GM23338 (cell line): Measurements from ENCODE around the gene UBQLN4. TPM values are rescaled to one million over a fixed set of nuclear protein-coding genes. Genes with fewer than 3 reads are reported as not detected.

Experiments used
- ATAC-seq: fragments of 200-7000 bp; cut with Tn5 transposase; 3 replicates; pipeline ENCODE4 v1.9.1; 2020
- DNase-seq: peaks from one replicate; pipeline ENCODE4 v3.0.0-alpha.2; 2015; ENCODE audit warnings: low spot score
- H2AFZ ChIP-seq: fragments of 200-600 bp; sonication (generic); 2 replicates; pipeline ENCODE4 v1.8.0; 2016; ENCODE audit warnings: antibody characterized with exemption, mild to moderate bottlenecking, moderate library complexity
- H3F3A ChIP-seq: fragments of 200-600 bp; sonication (generic); replicated peaks from 2 replicates; pipeline ENCODE4 v1.8.0; 2017; ENCODE audit warnings: antibody characterized with exemption, mixed run types, low read depth
- H3K27ac ChIP-seq: fragments of 200-600 bp; sonication (generic); 2 replicates; pipeline ENCODE4 v1.6.1; 2016; ENCODE audit warnings: low read depth
- H3K27me3 ChIP-seq: fragments of 200-600 bp; sonication (generic); 2 replicates; pipeline ENCODE4 v1.8.0; 2016; ENCODE audit warnings: mild to moderate bottlenecking, mixed run types, moderate library complexity; ENCODE audit not compliant: insufficient read depth
- H3K36me3 ChIP-seq: fragments of 200-600 bp; sonication (generic); 2 replicates; pipeline ENCODE4 v1.8.0; 2016; ENCODE audit warnings: mild to moderate bottlenecking; ENCODE audit not compliant: insufficient read depth
- H3K4me1 ChIP-seq: fragments of 200-600 bp; sonication (generic); 2 replicates; pipeline ENCODE4 v1.8.0; 2016; ENCODE audit warnings: mild to moderate bottlenecking, moderate library complexity; ENCODE audit not compliant: insufficient read depth
- H3K4me2 ChIP-seq: fragments of 200-600 bp; sonication (generic); 2 replicates; pipeline ENCODE4 v1.7.1; 2017; ENCODE audit warnings: mixed run types
- H3K4me3 ChIP-seq: fragments of 200-600 bp; sonication (generic); 2 replicates; pipeline ENCODE4 v1.6.1; 2016; ENCODE audit warnings: mixed run types
- H3K79me2 ChIP-seq: fragments of 200-600 bp; sonication (generic); replicated peaks from 2 replicates; pipeline ENCODE4 v1.8.0; 2017; ENCODE audit warnings: mild to moderate bottlenecking; ENCODE audit not compliant: insufficient read depth
- H3K9me2 ChIP-seq: fragments of 200-600 bp; sonication (generic); 2 replicates; pipeline ENCODE4 v1.8.0; 2017; ENCODE audit not compliant: insufficient read depth
- H4K20me1 ChIP-seq: fragments of 200-600 bp; sonication (generic); replicated peaks from 2 replicates; pipeline ENCODE4 v1.8.0; 2017; ENCODE audit warnings: mild to moderate bottlenecking; ENCODE audit not compliant: insufficient read depth
- H3K27ac Mint-ChIP-seq: 2 replicates; pipeline ENCODE4 v1.8.0; 2020; ENCODE audit warnings: inconsistent platforms, mild to moderate bottlenecking, moderate library complexity, mixed read lengths
- H3K27me3 Mint-ChIP-seq: 3 replicates; pipeline ENCODE4 v1.8.0; 2022; ENCODE audit warnings: low read depth, mild to moderate bottlenecking, moderate library complexity, mixed read lengths, inconsistent platforms; ENCODE audit not compliant: insufficient read depth, poor library complexity
- H3K36me3 Mint-ChIP-seq: 3 replicates; pipeline ENCODE4 v1.8.0; 2021; ENCODE audit warnings: low read depth, mild to moderate bottlenecking, inconsistent platforms, moderate library complexity, mixed read lengths
- H3K4me1 Mint-ChIP-seq: 3 replicates; pipeline ENCODE4 v1.8.0; 2020; ENCODE audit warnings: mild to moderate bottlenecking, inconsistent platforms, mixed read lengths
- H3K4me3 Mint-ChIP-seq: 3 replicates; pipeline ENCODE4 v1.8.0; 2021; ENCODE audit warnings: moderate library complexity, mild to moderate bottlenecking, inconsistent platforms, mixed read lengths
- H3K9me3 Mint-ChIP-seq: 3 replicates; pipeline ENCODE4 v1.8.0; 2020; ENCODE audit warnings: moderate library complexity, mild to moderate bottlenecking, inconsistent platforms, mixed read lengths
- EZH2 ChIP-seq: fragments of 200-600 bp; sonication (generic); IDR thresholded peaks from one replicate; pipeline ENCODE4 v1.8.0; 2017; ENCODE audit warnings: antibody characterized with exemption, mild to moderate bottlenecking, low read depth; ENCODE audit not compliant: unreplicated experiment
- EZH2phosphoT487 ChIP-seq: fragments of 200-600 bp; sonication (generic); IDR thresholded peaks from one replicate; pipeline ENCODE4 v1.8.1; 2018; ENCODE audit warnings: antibody characterized with exemption; ENCODE audit not compliant: unreplicated experiment
- JUNB ChIP-seq: IDR thresholded peaks from one replicate; pipeline ENCODE4 v1.6.1; 2016; ENCODE audit warnings: antibody characterized with exemption; ENCODE audit not compliant: unreplicated experiment
- POLR2AphosphoS5 ChIP-seq: IDR thresholded peaks from 2 replicates; pipeline ENCODE4 v1.6.1; 2016; ENCODE audit warnings: antibody characterized with exemption, low read depth
- STAT1 ChIP-seq: IDR thresholded peaks from one replicate; pipeline ENCODE4 v1.6.1; 2016; ENCODE audit warnings: antibody characterized with exemption; ENCODE audit not compliant: unreplicated experiment
- polyA plus RNA-seq: library from polyadenylated mRNA; unstranded; fragments of >200 nt; fragmentation: Nextera tagmentation; extraction: Ambion mirVana; gene quantifications from 2 replicates; pipeline ENCODE4 v1.2.1, GENCODE V29; 2016
- total RNA-seq: library from RNA; depleted of rRNA; stranded (reverse); fragments of >200 nt; shearing (Covaris generic); gene quantifications from 2 replicates; pipeline ENCODE4 v1.2.3, GENCODE V29; 2014
- TF ChIP-seq, protein P1 (sequence below): IDR thresholded peaks from one replicate; pipeline ENCODE4 v1.6.1; 2018; ENCODE audit warnings: antibody characterized with exemption; ENCODE audit not compliant: unreplicated experiment
- TF ChIP-seq, protein P2 (sequence below), 2 experiments: fragments of 200-600 bp in 1 of 2; sonication (generic) in 1 of 2; conservative IDR thresholded peaks; 2 replicates each; pipeline versions ENCODE4 v1.5.1 to v1.6.1; 2016 to 2017; ENCODE audit warnings: antibody characterized with exemption in 2 of 2, low read depth in 2 of 2, mild to moderate bottlenecking in 2 of 2, moderate library complexity in 1 of 2
- TF ChIP-seq, protein P3 (sequence below): IDR thresholded peaks from 2 replicates; pipeline ENCODE4 v1.6.1; 2016; ENCODE audit warnings: antibody characterized with exemption
- TF ChIP-seq, protein P4 (sequence below): fragments of 250-450 bp; sonication (Bioruptor Pico); IDR thresholded peaks from 2 replicates; pipeline ENCODE4 v1.5.0; 2020; ENCODE audit warnings: mild to moderate bottlenecking, moderate library complexity

UBQLN4 gene
- total and polyA plus RNA-seq, 2 experiments from 2014 or later = 10.0 to 30.5 TPM

DNA sequence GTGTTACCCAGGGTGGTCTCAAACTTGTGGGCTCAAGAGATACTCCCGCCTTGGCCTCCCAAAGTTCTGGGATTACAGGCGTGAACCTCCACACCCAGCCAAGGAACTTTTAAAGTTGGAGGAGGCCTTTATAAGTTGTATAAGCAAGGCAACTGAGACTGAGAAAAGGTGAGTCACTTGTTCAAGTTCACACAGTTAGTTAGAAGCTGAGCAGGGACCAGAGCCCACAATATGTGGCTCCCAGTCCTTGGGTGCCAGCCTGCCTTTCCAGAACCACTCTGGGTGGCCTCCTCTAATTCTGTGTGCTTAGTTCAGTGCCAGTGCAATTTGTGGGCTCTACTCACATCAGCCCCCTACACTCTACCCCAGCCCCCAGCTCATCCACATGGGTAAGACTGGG lies 11.0 kb upstream of the UBQLN4 start:
- TF ChIP-seq JUNB = no peak
- TF ChIP-seq, protein P1, sequence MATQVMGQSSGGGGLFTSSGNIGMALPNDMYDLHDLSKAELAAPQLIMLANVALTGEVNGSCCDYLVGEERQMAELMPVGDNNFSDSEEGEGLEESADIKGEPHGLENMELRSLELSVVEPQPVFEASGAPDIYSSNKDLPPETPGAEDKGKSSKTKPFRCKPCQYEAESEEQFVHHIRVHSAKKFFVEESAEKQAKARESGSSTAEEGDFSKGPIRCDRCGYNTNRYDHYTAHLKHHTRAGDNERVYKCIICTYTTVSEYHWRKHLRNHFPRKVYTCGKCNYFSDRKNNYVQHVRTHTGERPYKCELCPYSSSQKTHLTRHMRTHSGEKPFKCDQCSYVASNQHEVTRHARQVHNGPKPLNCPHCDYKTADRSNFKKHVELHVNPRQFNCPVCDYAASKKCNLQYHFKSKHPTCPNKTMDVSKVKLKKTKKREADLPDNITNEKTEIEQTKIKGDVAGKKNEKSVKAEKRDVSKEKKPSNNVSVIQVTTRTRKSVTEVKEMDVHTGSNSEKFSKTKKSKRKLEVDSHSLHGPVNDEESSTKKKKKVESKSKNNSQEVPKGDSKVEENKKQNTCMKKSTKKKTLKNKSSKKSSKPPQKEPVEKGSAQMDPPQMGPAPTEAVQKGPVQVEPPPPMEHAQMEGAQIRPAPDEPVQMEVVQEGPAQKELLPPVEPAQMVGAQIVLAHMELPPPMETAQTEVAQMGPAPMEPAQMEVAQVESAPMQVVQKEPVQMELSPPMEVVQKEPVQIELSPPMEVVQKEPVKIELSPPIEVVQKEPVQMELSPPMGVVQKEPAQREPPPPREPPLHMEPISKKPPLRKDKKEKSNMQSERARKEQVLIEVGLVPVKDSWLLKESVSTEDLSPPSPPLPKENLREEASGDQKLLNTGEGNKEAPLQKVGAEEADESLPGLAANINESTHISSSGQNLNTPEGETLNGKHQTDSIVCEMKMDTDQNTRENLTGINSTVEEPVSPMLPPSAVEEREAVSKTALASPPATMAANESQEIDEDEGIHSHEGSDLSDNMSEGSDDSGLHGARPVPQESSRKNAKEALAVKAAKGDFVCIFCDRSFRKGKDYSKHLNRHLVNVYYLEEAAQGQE = no peak
- TF ChIP-seq, protein P2, sequence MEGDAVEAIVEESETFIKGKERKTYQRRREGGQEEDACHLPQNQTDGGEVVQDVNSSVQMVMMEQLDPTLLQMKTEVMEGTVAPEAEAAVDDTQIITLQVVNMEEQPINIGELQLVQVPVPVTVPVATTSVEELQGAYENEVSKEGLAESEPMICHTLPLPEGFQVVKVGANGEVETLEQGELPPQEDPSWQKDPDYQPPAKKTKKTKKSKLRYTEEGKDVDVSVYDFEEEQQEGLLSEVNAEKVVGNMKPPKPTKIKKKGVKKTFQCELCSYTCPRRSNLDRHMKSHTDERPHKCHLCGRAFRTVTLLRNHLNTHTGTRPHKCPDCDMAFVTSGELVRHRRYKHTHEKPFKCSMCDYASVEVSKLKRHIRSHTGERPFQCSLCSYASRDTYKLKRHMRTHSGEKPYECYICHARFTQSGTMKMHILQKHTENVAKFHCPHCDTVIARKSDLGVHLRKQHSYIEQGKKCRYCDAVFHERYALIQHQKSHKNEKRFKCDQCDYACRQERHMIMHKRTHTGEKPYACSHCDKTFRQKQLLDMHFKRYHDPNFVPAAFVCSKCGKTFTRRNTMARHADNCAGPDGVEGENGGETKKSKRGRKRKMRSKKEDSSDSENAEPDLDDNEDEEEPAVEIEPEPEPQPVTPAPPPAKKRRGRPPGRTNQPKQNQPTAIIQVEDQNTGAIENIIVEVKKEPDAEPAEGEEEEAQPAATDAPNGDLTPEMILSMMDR (conservative IDR thresholded peaks at IDR 0.05; ENCODE audit: low read depth in 2 of 2) = no peak
- TF ChIP-seq, protein P3, sequence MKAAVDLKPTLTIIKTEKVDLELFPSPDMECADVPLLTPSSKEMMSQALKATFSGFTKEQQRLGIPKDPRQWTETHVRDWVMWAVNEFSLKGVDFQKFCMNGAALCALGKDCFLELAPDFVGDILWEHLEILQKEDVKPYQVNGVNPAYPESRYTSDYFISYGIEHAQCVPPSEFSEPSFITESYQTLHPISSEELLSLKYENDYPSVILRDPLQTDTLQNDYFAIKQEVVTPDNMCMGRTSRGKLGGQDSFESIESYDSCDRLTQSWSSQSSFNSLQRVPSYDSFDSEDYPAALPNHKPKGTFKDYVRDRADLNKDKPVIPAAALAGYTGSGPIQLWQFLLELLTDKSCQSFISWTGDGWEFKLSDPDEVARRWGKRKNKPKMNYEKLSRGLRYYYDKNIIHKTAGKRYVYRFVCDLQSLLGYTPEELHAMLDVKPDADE = no peak
- no peak for TF ChIP-seq EZH2phosphoT487
- TF ChIP-seq, protein P4, sequence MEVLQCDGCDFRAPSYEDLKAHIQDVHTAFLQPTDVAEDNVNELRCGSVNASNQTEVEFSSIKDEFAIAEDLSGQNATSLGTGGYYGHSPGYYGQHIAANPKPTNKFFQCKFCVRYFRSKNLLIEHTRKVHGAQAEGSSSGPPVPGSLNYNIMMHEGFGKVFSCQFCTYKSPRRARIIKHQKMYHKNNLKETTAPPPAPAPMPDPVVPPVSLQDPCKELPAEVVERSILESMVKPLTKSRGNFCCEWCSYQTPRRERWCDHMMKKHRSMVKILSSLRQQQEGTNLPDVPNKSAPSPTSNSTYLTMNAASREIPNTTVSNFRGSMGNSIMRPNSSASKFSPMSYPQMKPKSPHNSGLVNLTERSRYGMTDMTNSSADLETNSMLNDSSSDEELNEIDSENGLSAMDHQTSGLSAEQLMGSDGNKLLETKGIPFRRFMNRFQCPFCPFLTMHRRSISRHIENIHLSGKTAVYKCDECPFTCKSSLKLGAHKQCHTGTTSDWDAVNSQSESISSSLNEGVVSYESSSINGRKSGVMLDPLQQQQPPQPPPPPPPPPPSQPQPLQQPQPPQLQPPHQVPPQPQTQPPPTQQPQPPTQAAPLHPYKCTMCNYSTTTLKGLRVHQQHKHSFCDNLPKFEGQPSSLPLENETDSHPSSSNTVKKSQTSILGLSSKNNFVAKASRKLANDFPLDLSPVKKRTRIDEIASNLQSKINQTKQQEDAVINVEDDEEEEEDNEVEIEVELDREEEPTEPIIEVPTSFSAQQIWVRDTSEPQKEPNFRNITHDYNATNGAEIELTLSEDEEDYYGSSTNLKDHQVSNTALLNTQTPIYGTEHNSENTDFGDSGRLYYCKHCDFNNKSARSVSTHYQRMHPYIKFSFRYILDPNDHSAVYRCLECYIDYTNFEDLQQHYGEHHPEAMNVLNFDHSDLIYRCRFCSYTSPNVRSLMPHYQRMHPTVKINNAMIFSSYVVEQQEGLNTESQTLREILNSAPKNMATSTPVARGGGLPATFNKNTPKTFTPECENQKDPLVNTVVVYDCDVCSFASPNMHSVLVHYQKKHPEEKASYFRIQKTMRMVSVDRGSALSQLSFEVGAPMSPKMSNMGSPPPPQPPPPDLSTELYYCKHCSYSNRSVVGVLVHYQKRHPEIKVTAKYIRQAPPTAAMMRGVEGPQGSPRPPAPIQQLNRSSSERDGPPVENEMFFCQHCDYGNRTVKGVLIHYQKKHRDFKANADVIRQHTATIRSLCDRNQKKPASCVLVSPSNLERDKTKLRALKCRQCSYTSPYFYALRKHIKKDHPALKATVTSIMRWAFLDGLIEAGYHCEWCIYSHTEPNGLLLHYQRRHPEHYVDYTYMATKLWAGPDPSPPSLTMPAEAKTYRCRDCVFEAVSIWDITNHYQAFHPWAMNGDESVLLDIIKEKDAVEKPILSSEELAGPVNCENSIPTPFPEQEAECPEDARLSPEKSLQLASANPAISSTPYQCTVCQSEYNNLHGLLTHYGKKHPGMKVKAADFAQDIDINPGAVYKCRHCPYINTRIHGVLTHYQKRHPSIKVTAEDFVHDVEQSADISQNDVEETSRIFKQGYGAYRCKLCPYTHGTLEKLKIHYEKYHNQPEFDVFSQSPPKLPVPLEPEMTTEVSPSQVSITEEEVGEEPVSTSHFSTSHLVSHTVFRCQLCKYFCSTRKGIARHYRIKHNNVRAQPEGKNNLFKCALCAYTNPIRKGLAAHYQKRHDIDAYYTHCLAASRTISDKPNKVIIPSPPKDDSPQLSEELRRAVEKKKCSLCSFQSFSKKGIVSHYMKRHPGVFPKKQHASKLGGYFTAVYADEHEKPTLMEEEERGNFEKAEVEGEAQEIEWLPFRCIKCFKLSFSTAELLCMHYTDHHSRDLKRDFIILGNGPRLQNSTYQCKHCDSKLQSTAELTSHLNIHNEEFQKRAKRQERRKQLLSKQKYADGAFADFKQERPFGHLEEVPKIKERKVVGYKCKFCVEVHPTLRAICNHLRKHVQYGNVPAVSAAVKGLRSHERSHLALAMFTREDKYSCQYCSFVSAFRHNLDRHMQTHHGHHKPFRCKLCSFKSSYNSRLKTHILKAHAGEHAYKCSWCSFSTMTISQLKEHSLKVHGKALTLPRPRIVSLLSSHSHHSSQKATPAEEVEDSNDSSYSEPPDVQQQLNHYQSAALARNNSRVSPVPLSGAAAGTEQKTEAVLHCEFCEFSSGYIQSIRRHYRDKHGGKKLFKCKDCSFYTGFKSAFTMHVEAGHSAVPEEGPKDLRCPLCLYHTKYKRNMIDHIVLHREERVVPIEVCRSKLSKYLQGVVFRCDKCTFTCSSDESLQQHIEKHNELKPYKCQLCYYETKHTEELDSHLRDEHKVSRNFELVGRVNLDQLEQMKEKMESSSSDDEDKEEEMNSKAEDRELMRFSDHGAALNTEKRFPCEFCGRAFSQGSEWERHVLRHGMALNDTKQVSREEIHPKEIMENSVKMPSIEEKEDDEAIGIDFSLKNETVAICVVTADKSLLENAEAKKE (CRISPR knock-in tag) = no peak
- no peak for TF ChIP-seq POLR2AphosphoS5
- no peak for TF ChIP-seq EZH2
- no peak for TF ChIP-seq STAT1
- Histone ChIP-seq H3K4me2 (no peak overlapping the region), H3F3A (peaks cover 19% of the 10 kb centered on the region; the same call in 1 of the 2 replicates), H3K4me1 (peaks cover 20% of the 10 kb centered on the region), H3K27ac (no peak overlapping the region), H3K36me3 (no peaks in the 10 kb centered on the region), H3K4me3 (no peak overlapping the region), H3K27me3 (peaks cover 7% of the 10 kb centered on the region; the same call in 1 of the 2 replicates), H2AFZ (no peak overlapping the region), H3K9me2 (no peaks in the 10 kb centered on the region), H4K20me1 (peaks cover 13% of the 10 kb centered on the region), H3K79me2 (0 out of 2 replicates have a peak, but pooled peaks cover 4% of the 10 kb centered on the region)
- no peak overlapping the region for H3K27ac Mint-ChIP-seq
- H3K27me3 Mint-ChIP-seq = peaks cover 19% of the 10 kb centered on the region
- DNase-seq (no peak), ATAC-seq (no peak)
- H3K4me3 Mint-ChIP-seq = no peak overlapping the region
- H3K4me1 Mint-ChIP-seq = peaks cover 43% of the 10 kb centered on the region
- H3K36me3 Mint-ChIP-seq = peaks cover 27% of the 10 kb centered on the region
- H3K9me3 Mint-ChIP-seq = no peaks in the 10 kb centered on the region
